Measurements from ENCODE around the gene SPACA4. TPM values are rescaled to one million over a fixed set of nuclear protein-coding genes. Genes with fewer than 3 reads are reported as not detected.

The SPACA4 gene
- total and polyA plus RNA-seq, 2 of the 4 experiments (the other 2 are of a cell fraction), result not detected

GRCh38 chr19:48616491-48617056 is 10.0 kb downstream of the SPACA4 start:
- H4K91ac ChIP-seq (ENCODE audit: insufficient read depth, low read depth, low read length), result no peak overlapping the region
- no peak overlapping the region for H2AK9ac ChIP-seq (replicated peaks; ENCODE audit: low read depth, low read length, poor library complexity)
- H3K56ac ChIP-seq (ENCODE audit: extremely low read depth, insufficient read depth, low read length), result no peak overlapping the region
- H2BK15ac ChIP-seq (ENCODE audit: low read depth, low read length), result no peak overlapping the region
- DNase-seq, result no peak
- H3K79me1 ChIP-seq (ENCODE audit: low read depth in 1 of 2, low read length in 2 of 2), result peaks cover 16 to 47% of the 10 kb centered on the region in 2 experiments; a peak in 3 of 4 replicates
- ChIA-PET POLR2A (ENCODE audit: unreplicated experiment) (interaction anchor here (0.6 kb wide), 1 partner anchor 355 kb away, joined by 4 read pairs; no protein-coding TSS in a partner anchor), CTCF (interaction anchor here (1.3 kb wide), 1 partner anchor 128 kb away, joined by 5 read pairs; no protein-coding TSS in a partner anchor)
- H3K9ac ChIP-seq (ENCODE audit: low read depth, low read length), result peak overlapping the region; percentile 99; the same call in 1 of the 2 replicates
- no peak for ATAC-seq (ENCODE audit: low read depth)
- no peak overlapping the region for H3K27ac ChIP-seq (ENCODE audit: insufficient read depth, low read length)
- H2BK120ac ChIP-seq (ENCODE audit: low read depth, low read length), result no peak overlapping the region
- 50% methylated on average over 1 of the region's 12 CpGs; no CpG with 5 or more reads in 1 of the 2 experiments for WGBS, 2 experiments (ENCODE audit: extremely low coverage in 2 of 2, insufficient read length in 1 of 2)
- intact Hi-C loops (cut with micrococcal nuclease), result no loop called here
- H4K20me1 ChIP-seq (ENCODE audit: insufficient read depth, low read length), result peaks cover 53% of the 10 kb centered on the region
- no peak overlapping the region; the same call in 1 of the 2 replicates for H3K4me2 ChIP-seq (ENCODE audit: low read depth, low read length)
- no TSS peak for BruUV-seq (replicated peaks)
- no peak overlapping the region for H3K23ac ChIP-seq (ENCODE audit: low read depth, low read length)
- H2AK5ac ChIP-seq (ENCODE audit: low read depth, low read length), result no peak overlapping the region
- no peak overlapping the region for H3K4ac ChIP-seq (ENCODE audit: low read depth, low read length)
- TF ChIP-seq SMC3 (IDR thresholded peaks at IDR 0.05; ENCODE audit: low read depth, low read length) (no peak), MAZ (IDR thresholded peaks at IDR 0.05; ENCODE audit: borderline replicate concordance, low read depth, low read length) (no peak), RCOR1 (IDR thresholded peaks at IDR 0.05; ENCODE audit: insufficient replicate concordance, low read length) (no peak), RFX5 (IDR thresholded peaks at IDR 0.05; ENCODE audit: low read depth, low read length) (no peak), CHD1 (IDR thresholded peaks at IDR 0.05; ENCODE audit: low read depth, low read length) (no peak), BHLHE40 (IDR thresholded peaks at IDR 0.05; ENCODE audit: low read depth, low read length) (no peak), RAD21 (IDR thresholded peaks at IDR 0.05; ENCODE audit: low read length) (no peak), MAFK (IDR thresholded peaks at IDR 0.05; ENCODE audit: low read depth, low read length) (no peak), CEBPB (IDR thresholded peaks at IDR 0.05; ENCODE audit: low read depth, low read length) (no peak), NFE2L2 (IDR thresholded peaks at IDR 0.05; ENCODE audit: low read depth, low read length) (no peak), FOS (IDR thresholded peaks at IDR 0.05; ENCODE audit: low read depth, low read length) (no peak)
- H3K9me3 ChIP-seq (ENCODE audit: control insufficient read depth, insufficient read depth, low read length), result no peaks in the 10 kb centered on the region
- dilution Hi-C loops (cut with HindIII; ENCODE audit: low sequenced_read_pairs, unreplicated experiment), result no loop called here
- no peaks in the 10 kb centered on the region for H3K27me3 ChIP-seq (ENCODE audit: control insufficient read depth, insufficient read depth, low read length)
- no peak overlapping the region for H3K18ac ChIP-seq (ENCODE audit: low read depth, low read length)
- H3K36me3 ChIP-seq (ENCODE audit: control insufficient read depth, insufficient read depth, low read length), result peaks cover 28% of the 10 kb centered on the region
- H3K9me1 ChIP-seq (ENCODE audit: insufficient read depth, low read length), result peaks cover 4% of the 10 kb centered on the region
- H3K14ac ChIP-seq (replicated peaks; ENCODE audit: low read depth, low read length), result no peak overlapping the region
- in situ Hi-C loops (cut with MboI; ENCODE audit: low sequenced_read_pairs), result no loop called here
- H3K4me1 ChIP-seq (ENCODE audit: control insufficient read depth, insufficient read depth, low read length), result peaks cover 8% of the 10 kb centered on the region
- no peak overlapping the region for H2AFZ ChIP-seq (replicated peaks; ENCODE audit: low read length, poor library complexity)
- H4K8ac ChIP-seq (ENCODE audit: low read depth in 2 of 2, low read length in 2 of 2), result no peak overlapping the region
- no peak overlapping the region for H2BK5ac ChIP-seq (ENCODE audit: low read depth, low read length, poor library complexity, severe bottlenecking)
- no peak overlapping the region for H3K4me3 ChIP-seq (ENCODE audit: insufficient read depth, low read depth, low read length)
- no peak overlapping the region for H4K5ac ChIP-seq (ENCODE audit: low read depth, low read length)
- no peak overlapping the region for H2BK20ac ChIP-seq (ENCODE audit: low read depth, low read length)
